22Rv1 (cell line): ENCODE data around the gene PLCB4.

Experiments used
- H3K27ac ChIP-seq: fragments of 450-650 bp; 2 replicates; pipeline ENCODE4 v1.5.1; 2017
- CTCF ChIP-seq: fragments of 450-650 bp; IDR thresholded peaks from 2 replicates; pipeline ENCODE4 v1.5.1; 2017; ENCODE audit warnings: mild to moderate bottlenecking
- ZFX ChIP-seq: fragments of 450-650 bp; IDR thresholded peaks from 2 replicates; pipeline ENCODE4 v1.6.1; 2017; ENCODE audit warnings: antibody characterized with exemption, borderline replicate concordance

The PLCB4 gene

GRCh38 chr20:9054176-9054575 lies 14.7 kb upstream of the PLCB4 start:
- H3K27ac ChIP-seq, result no peak overlapping the region

DNA sequence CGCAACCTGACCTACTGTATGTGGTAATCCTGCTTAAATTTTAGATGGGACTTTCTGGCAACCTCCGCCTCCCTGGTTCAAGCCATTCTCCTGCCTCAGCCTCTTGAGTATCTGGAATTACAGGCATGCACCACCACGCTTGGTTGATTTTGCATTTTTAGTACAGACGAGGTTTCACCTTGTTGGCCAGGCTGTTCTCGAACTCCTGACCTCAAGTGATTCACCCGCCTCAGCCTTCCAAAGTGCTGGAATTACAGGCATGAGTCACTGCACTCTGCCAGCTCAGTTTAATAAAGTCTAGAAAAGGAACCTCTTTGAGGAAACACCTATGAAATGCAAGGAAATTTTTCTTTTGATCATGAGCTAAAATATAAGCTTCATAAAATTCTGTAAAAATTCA lies 9.0 kb upstream of the PLCB4 start:
- TF ChIP-seq CTCF, result no peak
- no peak for TF ChIP-seq ZFX

More at GRCh38 chr20:9054176-9054575, 14.7 kb upstream of the PLCB4 start:
- no peak for TF ChIP-seq ZFX
- no peak for TF ChIP-seq CTCF

DNA sequence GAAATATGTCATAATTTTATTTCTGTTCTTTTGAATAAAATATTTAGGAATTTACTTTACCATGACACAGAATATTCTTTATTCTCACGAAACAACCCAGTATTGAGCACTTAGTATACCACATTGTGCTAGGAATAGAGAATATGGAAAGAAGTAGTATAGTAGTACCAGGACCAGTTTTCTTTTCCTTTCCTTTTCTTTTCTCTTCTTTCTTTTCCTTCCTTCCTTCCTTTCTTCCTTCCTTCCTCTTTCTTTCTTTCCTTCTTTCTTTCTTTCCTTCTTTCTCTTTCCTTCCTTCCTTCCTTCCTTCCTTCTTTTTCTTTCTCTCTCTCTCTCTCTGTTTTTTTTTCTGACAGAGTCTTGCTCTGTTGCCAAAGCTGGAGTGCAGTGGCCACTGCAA lies 7.5 kb upstream of the PLCB4 start:
- TF ChIP-seq ZFX (no peak), CTCF (no peak)
- H3K27ac ChIP-seq, result no peak overlapping the region

More for the DNA sequence above, 9.0 kb upstream of the PLCB4 start:
- H3K27ac ChIP-seq, result no peak overlapping the region

DNA sequence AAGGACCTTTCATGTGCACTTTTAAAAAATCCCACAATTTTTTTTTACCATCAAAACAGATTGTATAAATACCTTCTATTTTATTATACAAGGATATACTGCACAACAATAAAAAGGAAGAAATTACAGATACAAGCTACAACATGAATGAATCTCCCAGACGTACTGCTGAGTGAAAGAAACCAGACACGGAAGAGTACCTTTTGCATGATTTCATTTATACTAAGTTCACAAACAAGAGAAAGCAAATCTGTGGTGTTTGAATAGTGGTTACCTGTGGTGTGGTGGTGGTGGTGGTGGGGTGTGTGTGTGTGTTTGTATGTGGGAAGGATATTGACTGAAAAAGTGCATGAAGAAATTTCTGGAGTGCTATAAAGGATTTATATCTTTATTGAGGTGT lies 6.8 kb upstream of the PLCB4 start:
- no peak overlapping the region for H3K27ac ChIP-seq
- TF ChIP-seq CTCF (no peak), ZFX (no peak)

DNA sequence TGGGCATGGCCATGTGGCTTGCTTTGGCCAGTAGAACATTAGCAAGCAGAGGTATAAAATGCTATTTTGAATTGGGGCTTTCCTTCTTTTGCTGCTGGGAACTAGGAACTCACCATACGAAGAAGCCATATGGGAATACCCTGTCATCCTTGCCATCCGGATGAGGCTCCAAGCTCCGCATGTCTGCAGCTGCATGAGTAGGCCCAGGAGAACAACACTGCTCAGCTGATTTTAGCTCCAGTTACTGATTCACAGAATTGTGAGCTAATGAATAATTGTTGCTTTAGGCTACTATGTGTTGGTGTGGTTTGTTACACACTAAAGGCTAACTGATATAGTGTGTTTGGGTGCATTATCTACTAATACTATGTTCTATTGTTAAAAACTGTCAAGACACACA lies 2.7 kb upstream of the PLCB4 start:
- no peak overlapping the region for H3K27ac ChIP-seq
- TF ChIP-seq CTCF, result no peak
- no peak for TF ChIP-seq ZFX

GRCh38 chr20:9068233-9068801 lies 570 bp upstream of the PLCB4 start:
- H3K27ac ChIP-seq, result peak overlapping the region; percentile 90
- TF ChIP-seq ZFX, result no peak
- TF ChIP-seq CTCF, result no peak

- peak overlapping the region; percentile 90 for H3K27ac ChIP-seq
- TF ChIP-seq ZFX (no peak), CTCF (no peak)
Observed at GRCh38 chr20:9070304-9070703, 1.4 kb downstream of the PLCB4 start.
